ENCODE data around the gene EHBP1L1.

- TF ChIP-seq CTCF (IDR thresholded peaks at IDR 0.05) (no peak), E2F6 (IDR thresholded peaks at IDR 0.05; ENCODE audit: borderline replicate concordance, low read depth) (no peak), CBX2 (IDR thresholded peaks at IDR 0.05; ENCODE audit: borderline replicate concordance, low read depth) (no peak), EHMT2 (IDR thresholded peaks at IDR 0.05; ENCODE audit: low read depth) (no peak), RCOR1 (IDR thresholded peaks at IDR 0.05; ENCODE audit: low read depth, low read length) (no peak), RNF2 (IDR thresholded peaks at IDR 0.05; ENCODE audit: borderline replicate concordance, low read depth) (no peak), KDM1A (IDR thresholded peaks at IDR 0.05; ENCODE audit: low read depth) (no peak), ZC3H11A (IDR thresholded peaks at IDR 0.05) (no peak), NR3C1 (IDR thresholded peaks at IDR 0.05) (no peak)
Measured at GRCh38 chr11:65576867-65577755, 1.3 kb downstream of the EHBP1L1 start.

Data from A549 (cell line).